OCI-LY3 (cell line): ENCODE measurements around the gene ACOT11.

Source experiments
- H2AFZ ChIP-seq: fragments of 200-600, 300-600 bp; shearing (Covaris generic); 2 replicates; pipeline ENCODE4 v1.6.0; 2014; ENCODE audit warnings: antibody characterized with exemption, low read depth, low read length
- H3K27ac ChIP-seq: fragments of 200-600, 300-600 bp; sonication (generic); 2 replicates; pipeline ENCODE4 v1.5.1; 2014; ENCODE audit warnings: mild to moderate bottlenecking, low read length, moderate library complexity, mixed read lengths
- H3K27me3 ChIP-seq: fragments of 200-600, 300-600 bp; sonication (generic); 2 replicates; pipeline ENCODE4 v1.6.1; 2014; ENCODE audit warnings: low read depth, low read length, mixed read lengths
- H3K36me3 ChIP-seq: fragments of 200-600, 300-600 bp; sonication (generic); replicated peaks from 2 replicates; pipeline ENCODE3; 2014; ENCODE audit warnings: low read depth, low read length, mixed read lengths
- H3K4me1 ChIP-seq: fragments of 300-600, 200-600 bp; sonication (generic); 2 replicates; pipeline ENCODE4 v1.6.1; 2014; ENCODE audit warnings: low read length, mixed read lengths
- H3K4me2 ChIP-seq: fragments of 200-600, 300-600 bp; sonication (generic); 2 replicates; pipeline ENCODE4 v1.6.1; 2014; ENCODE audit warnings: low read length, mixed read lengths
- H3K4me3 ChIP-seq: fragments of 300-600, 200-600 bp; sonication (generic); 2 replicates; pipeline ENCODE4 v1.5.1; 2014; ENCODE audit warnings: antibody characterized with exemption, mild to moderate bottlenecking, low read length, moderate library complexity
- H3K79me2 ChIP-seq: fragments of 300-600, 200-600 bp; shearing (Covaris generic); 2 replicates; pipeline ENCODE4 v1.6.1; 2014; ENCODE audit warnings: mild to moderate bottlenecking, low read length, mixed read lengths
- H3K9ac ChIP-seq: fragments of 300-600, 200-600 bp; shearing (Covaris generic); 2 replicates; pipeline ENCODE4 v1.6.0; 2014; ENCODE audit warnings: mild to moderate bottlenecking, low read length, moderate library complexity
- H3K9me3 ChIP-seq: fragments of 200-600, 300-600 bp; shearing (Covaris generic); 2 replicates; pipeline ENCODE4 v1.6.1; 2014; ENCODE audit warnings: low read length, mixed read lengths; ENCODE audit not compliant: insufficient read depth
- H4K20me1 ChIP-seq: fragments of 200-600, 300-600 bp; sonication (generic); 2 replicates; pipeline ENCODE4 v1.6.1; 2016; ENCODE audit warnings: low read length, mixed read lengths; ENCODE audit not compliant: insufficient read depth
- CTCF ChIP-seq: fragments of 200-600, 300-600 bp; sonication (generic); IDR thresholded peaks from 2 replicates; pipeline ENCODE4 v1.5.1; 2014; ENCODE audit warnings: antibody characterized with exemption, low read length, low read depth
- EZH2phosphoT487 ChIP-seq: fragments of 200-600 bp; shearing (Covaris generic); IDR thresholded peaks from 2 replicates; pipeline ENCODE4 v1.6.1; 2018; ENCODE audit warnings: antibody characterized with exemption, mixed run types, low read depth

The ACOT11 gene

GRCh38 chr1:54500107-54500431, 48.0 kb upstream of the ACOT11 start:
- Histone ChIP-seq H4K20me1 (no peaks in the 10 kb centered on the region), H3K4me1 (peaks cover 10% of the 10 kb centered on the region), H3K9ac (no peak overlapping the region), H3K4me3 (no peak overlapping the region), H3K36me3 (no peaks in the 10 kb centered on the region), H3K27me3 (peaks cover 7% of the 10 kb centered on the region; the same call in 1 of the 2 replicates), H3K9me3 (no peaks in the 10 kb centered on the region), H3K27ac (no peak overlapping the region), H3K4me2 (no peak overlapping the region), H2AFZ (no peak overlapping the region), H3K79me2 (no peaks in the 10 kb centered on the region)
- TF ChIP-seq CTCF, result no peak

- no peak overlapping the region for H2AFZ ChIP-seq
- no peaks in the 10 kb centered on the region for H3K9me3 ChIP-seq
- H3K27me3 ChIP-seq, result peaks cover 7% of the 10 kb centered on the region; the same call in 1 of the 2 replicates
Observed at GRCh38 chr1:54501849-54502248, 46.2 kb upstream of the ACOT11 start.

GRCh38 chr1:54502342-54502741, 45.7 kb upstream of the ACOT11 start:
- Histone ChIP-seq H3K27me3 (peaks cover 7% of the 10 kb centered on the region; the same call in 1 of the 2 replicates), H3K4me2 (no peak overlapping the region), H3K9me3 (no peaks in the 10 kb centered on the region), H3K4me1 (peaks cover 12% of the 10 kb centered on the region), H4K20me1 (no peaks in the 10 kb centered on the region), H3K4me3 (no peak overlapping the region), H3K36me3 (no peaks in the 10 kb centered on the region), H3K79me2 (no peaks in the 10 kb centered on the region), H2AFZ (no peak overlapping the region), H3K9ac (no peak overlapping the region), H3K27ac (no peak overlapping the region)
- TF ChIP-seq EZH2phosphoT487 (no peak), CTCF (no peak)

More at GRCh38 chr1:54501849-54502248, 46.2 kb upstream of the ACOT11 start:
- TF ChIP-seq CTCF (no peak), EZH2phosphoT487 (no peak)
- H3K4me1 ChIP-seq, result peaks cover 15% of the 10 kb centered on the region
- no peaks in the 10 kb centered on the region for H4K20me1 ChIP-seq
- H3K4me3 ChIP-seq, result no peak overlapping the region
- no peaks in the 10 kb centered on the region for H3K36me3 ChIP-seq
- H3K27ac ChIP-seq, result no peak overlapping the region
- no peak overlapping the region for H3K4me2 ChIP-seq
- H3K79me2 ChIP-seq, result no peaks in the 10 kb centered on the region
- no peak overlapping the region for H3K9ac ChIP-seq

- H3K4me3 ChIP-seq, result no peak overlapping the region
- peaks cover 7% of the 10 kb centered on the region; the same call in 1 of the 2 replicates for H3K27me3 ChIP-seq
- no peak overlapping the region for H3K9ac ChIP-seq
- H4K20me1 ChIP-seq, result no peaks in the 10 kb centered on the region
- no peak for TF ChIP-seq CTCF
- no peaks in the 10 kb centered on the region for H3K79me2 ChIP-seq
- H2AFZ ChIP-seq, result no peak overlapping the region
- H3K36me3 ChIP-seq, result no peaks in the 10 kb centered on the region
- no peaks in the 10 kb centered on the region for H3K9me3 ChIP-seq
- 0 out of 2 replicates have a peak overlapping the region, but pooled peaks have one; percentile 9 for H3K4me2 ChIP-seq
- peaks cover 10% of the 10 kb centered on the region for H3K4me1 ChIP-seq
- H3K27ac ChIP-seq, result no peak overlapping the region
Observed at GRCh38 chr1:54506594-54506993, 41.4 kb upstream of the ACOT11 start.
